Kasumi-1 (cell line): ENCODE data around the gene ADAMTS15.

ENCODE experiments used
- DNase-seq, 2 experiments: peaks; one replicate each; lab custom pipeline; 2025; lab: John Stamatoyannopoulos, UW

ADAMTS15 gene

GRCh38 chr11:130448416-130449309 is at the start of gene ADAMTS15:
Gene ADAMTS15 (plus strand): TSS chr11:130448645. CDS start chr11:130448974, 329 bp downstream.
- peak; percentile 92 to 97 for DNase-seq

DNA sequence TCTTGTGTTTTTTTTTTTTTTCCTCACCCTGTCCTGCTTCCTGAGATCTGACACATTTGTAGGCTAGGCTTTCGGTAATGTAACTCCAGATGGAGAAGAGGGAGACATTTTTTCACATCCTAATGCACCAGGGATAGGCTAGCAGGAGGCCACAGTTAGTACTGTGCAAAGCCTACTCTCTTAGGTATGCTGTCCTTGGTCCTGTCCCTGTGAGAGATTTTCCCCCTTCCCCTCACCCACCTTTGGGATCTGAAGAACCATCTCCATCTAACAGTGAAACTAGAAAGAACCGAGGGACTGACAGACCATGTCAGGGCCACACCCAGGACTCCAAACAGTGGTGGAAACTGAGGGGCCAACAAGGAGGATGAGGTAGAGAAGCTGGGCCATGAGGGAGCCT is 49.2 kb upstream of the ADAMTS15 start:
- DNase-seq, result no peak

DNA sequence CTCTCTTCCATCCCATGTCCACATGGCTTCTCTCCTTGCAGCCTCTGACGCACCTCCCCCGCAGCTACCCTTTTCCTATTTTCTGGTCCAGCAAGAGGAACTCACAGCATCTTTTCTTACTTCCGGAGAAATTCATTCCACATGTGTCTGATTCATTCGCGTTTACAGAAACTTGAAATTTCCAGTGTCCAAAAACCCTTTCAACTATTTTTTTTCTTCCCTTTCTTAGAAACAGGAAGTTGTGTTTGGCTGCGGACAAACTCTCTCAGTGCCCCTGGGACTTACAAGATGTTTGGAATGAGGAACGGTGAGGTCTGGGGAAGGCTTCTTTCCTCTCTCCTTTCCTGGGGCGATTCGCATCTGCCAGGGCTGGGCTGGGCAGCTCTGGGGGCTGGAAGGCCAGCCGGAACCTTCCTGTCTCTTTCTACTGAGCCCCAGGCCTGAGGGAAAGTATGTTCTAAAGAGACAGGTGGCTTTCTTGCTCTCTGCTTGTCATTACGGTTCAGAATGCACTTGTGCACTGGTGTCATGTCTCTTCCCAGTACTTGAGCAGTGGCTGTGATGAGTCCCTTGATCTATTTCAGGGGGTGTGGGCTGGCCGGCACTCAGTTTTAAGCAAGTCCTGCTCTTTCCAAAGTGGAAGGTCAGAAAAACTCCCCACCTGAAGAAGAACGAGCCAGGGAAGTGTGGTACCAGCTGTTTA is 47.5 kb upstream of the ADAMTS15 start:
- peak; percentile 77 to 79 for DNase-seq

DNA sequence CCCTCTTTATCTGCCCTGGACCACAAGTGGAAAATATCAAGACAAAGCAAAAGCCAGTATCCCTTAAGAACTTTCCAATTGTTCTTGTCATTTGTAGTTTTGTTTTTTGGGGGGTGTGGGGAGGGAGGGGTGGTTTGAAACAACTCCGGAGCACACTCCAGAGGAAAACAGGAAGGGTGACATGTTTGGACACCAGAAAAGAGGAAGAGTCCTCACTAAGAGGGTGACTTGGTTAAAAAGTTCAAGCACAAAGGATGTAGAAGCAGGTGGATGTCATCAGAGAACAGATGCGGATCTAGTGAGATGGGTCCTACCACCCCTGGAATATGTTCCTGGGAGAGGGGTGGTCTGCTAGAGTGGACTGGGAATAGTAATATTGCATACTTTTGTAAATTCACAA is 45.9 kb upstream of the ADAMTS15 start:
- peak; percentile 50 to 51 for DNase-seq

GRCh38 chr11:130403271-130403804 is 45.1 kb upstream of the ADAMTS15 start:
- no peak for DNase-seq

GRCh38 chr11:130403967-130404366 is 44.5 kb upstream of the ADAMTS15 start:
- no peak for DNase-seq

DNA sequence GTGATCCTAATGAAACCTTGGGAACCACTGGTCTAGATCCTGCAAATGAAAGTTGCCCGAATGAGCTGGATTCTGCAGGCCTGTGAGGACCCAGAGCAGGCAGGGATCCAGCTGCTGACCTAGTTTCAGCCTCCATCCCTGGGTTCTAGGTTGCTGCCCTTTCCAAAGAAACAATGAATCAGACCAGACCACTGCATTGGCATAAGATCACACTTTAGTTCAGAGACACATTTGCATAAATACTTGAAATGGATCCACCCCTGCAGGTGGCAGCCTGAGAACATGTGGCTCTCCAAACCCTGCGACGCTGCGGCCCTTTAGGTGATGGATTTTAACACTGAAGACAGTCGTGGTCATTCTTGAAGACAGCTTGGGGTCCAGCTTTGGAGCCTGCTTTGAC is 43.7 kb upstream of the ADAMTS15 start:
- DNase-seq, result no peak

- DNase-seq, result no peak
These were observed 43.0 kb upstream of the ADAMTS15 start for GRCh38 chr11:130405428-130405827.

GRCh38 chr11:130407978-130408377 is 40.5 kb upstream of the ADAMTS15 start:
- DNase-seq, result no peak

GRCh38 chr11:130408401-130408890 is 40.0 kb upstream of the ADAMTS15 start:
- DNase-seq, result no peak

GRCh38 chr11:130408901-130409300 is 39.5 kb upstream of the ADAMTS15 start:
- DNase-seq, result no peak

GRCh38 chr11:130409594-130410388 is 38.7 kb upstream of the ADAMTS15 start:
- no peak for DNase-seq

DNA sequence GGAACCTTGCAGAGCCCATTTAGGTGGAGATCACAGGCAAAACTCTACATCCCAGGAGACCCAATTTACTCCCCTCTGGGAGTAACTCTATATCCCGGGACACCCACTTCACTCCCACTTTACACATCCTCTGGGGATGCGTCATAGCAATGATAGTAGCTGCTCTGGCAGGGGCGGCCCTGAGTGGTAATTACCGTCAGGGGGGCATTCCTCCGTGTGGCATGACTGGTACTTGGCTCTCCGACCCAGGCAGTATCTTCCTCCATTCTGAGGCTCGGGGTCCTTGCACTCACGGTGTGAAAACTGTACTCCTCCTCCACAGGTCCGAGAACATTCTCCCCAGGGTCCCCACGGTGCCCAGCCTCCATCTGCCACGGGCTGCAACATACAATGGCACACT is 37.2 kb upstream of the ADAMTS15 start:
- no peak for DNase-seq

GRCh38 chr11:130413405-130414106 is 34.9 kb upstream of the ADAMTS15 start:
- no peak for DNase-seq

DNA sequence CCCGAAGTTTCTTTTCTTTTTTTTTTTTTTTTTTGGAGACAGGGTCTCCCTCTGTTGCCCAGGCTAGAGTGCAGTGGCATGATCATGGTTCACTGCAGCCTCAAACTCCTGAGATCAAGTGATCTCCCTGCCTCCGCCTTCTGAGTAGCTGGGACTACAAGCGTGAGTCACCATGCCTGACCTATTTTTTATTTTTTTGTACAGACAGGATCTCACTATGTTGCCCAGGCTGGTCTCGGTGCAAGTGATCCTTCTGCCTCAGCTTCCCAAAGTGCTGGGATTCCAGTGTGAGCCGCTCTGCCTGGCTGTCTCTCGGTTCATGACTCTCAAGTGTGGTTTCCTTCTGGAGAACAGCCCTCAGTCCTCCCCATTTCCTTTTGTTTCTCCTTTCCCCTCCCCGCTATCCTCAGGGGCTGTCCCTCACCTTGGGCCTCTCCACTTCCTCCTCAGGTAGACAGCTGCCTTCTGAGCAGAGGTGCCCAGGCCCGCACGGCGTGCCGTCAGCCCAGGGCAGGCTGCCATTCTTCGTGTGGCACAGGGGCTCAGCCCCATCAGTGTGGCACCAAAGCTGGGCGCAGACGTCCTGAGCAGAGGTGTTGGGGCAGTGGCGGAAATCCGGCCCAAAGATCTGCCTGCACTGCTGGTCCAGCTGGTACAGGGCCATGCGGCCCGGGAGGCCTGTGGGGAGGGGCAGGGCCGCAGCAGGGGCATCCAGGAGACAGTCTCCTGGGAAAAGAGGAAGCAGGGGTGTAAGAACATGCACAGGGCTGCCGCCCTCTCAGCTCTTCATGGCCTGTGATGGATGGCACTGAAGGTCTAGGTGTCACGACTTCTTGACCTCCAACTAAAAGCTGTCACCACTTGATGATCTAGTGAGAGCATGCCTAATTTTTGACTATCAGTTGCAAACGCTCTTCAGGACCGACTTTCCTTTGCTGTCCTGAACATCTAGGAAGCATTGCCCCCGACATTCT is 34.1 kb upstream of the ADAMTS15 start:
- peak; percentile 15 to 26 for DNase-seq

DNA sequence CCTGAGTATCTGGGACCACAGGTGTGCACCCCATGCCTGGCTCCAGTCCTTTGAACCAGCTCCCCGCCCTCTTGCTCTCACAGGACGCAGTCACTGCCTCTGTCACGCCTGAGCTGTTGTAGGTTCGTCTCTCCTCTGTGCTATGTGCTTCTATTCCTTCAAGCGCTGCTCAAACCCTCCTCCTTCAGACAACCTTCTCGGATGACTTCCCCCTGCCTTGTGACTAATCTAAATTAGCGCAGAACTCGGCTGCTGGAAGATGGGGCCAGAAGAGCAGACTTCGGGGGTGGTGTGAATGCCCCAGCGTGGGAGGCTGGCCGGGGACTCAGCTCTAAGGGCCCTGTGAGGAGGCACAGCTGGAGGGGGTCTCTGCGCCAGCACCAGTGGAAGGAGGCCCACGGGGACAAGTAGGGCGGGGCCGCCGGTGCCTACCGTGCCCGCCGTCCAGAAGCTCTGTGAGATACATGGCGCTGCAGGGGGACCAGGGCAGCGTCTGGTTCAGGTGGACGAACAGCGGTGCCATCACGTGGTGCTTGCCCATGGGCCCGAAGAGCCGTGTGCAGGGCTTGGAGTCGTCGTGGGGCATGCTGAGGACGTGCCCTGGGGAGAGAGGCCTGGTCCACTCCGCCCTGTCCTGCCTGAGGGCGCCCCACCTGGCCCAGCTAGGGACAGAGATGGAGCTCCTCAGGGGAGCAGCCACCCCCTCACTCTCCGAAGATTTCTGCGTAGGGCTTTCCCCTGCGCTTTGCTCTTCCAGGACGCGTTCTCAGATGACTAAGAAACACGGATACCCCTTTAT is 32.5 kb upstream of the ADAMTS15 start:
- no peak for DNase-seq

DNA sequence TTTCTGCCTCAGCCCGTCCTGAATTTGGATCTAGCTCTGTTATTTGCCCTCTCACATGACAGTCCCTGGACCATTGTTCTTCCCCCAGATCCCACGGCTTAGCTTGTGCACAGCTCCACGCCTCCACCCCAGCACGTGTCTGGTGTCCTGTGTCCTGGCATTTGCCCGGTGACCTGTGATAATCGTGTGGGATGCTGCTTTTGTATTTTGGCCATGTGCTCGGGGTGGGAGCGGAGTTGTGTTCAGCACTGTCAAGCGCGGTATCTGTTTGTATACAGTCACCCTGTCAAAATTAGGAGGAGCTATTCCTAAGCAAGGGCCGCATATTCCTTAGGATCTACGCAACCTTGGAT is 31.9 kb upstream of the ADAMTS15 start:
- DNase-seq, result no peak

- DNase-seq, result no peak
These were observed 31.5 kb upstream of the ADAMTS15 start for GRCh38 chr11:130416906-130417305.

- no peak for DNase-seq
These were observed 30.2 kb upstream of the ADAMTS15 start for GRCh38 chr11:130418210-130418609.
